Neural progenitor cell (in vitro differentiated cells): ENCODE results near the gene ZNF322.

Source experiments
- CTCF ChIP-seq: fragments of 200-600 bp; sonication (generic); IDR thresholded peaks from 2 replicates; pipeline ENCODE4 v1.5.1; 2017; ENCODE audit warnings: antibody characterized with exemption, mild to moderate bottlenecking
- EZH2 ChIP-seq: fragments of 200-600 bp; sonication (generic); IDR thresholded peaks from 2 replicates; pipeline ENCODE4 v1.6.1; 2017; ENCODE audit warnings: antibody characterized with exemption, mild to moderate bottlenecking, moderate library complexity
- EZH2phosphoT487 ChIP-seq: fragments of 200-600 bp; sonication (generic); IDR thresholded peaks from 2 replicates; pipeline ENCODE4 v1.6.1; 2017; ENCODE audit warnings: antibody characterized with exemption

- TF ChIP-seq CTCF (no peak), EZH2 (no peak), EZH2phosphoT487 (no peak)
These were observed 62.8 kb downstream of the ZNF322 start, which contains the start of gene ABT1 for GRCh38 chr6:26596579-26597388.
